ENCODE data around the gene PDS5B.

GRCh38 chr13:32759152-32759551 lies 172.9 kb downstream of the PDS5B start:
- TF ChIP-seq CTCF (IDR thresholded peaks at IDR 0.05) = no peak
- no peak for TF ChIP-seq POLR2A (IDR thresholded peaks at IDR 0.05)

Data from heart left ventricle (tissue), 13 donors.